ENCODE results near the gene KLC1.

The KLC1 gene

GRCh38 chr14:103628684-103629502, at the start of gene KLC1:
Gene KLC1, plus strand, starts transcription at chr14:103629211. Its CDS starts 25,354 bp downstream, at chr14:103654565.
- no peak for TF ChIP-seq EZH2phosphoT487 (conservative IDR thresholded peaks at IDR 0.05; ENCODE audit: low read length)
- TF ChIP-seq CTCF (IDR thresholded peaks at IDR 0.05; ENCODE audit: insufficient read depth, low read length, poor library complexity, severe bottlenecking): no peak
- peak within 1 kb of the TSS; percentile 100 for H2AFZ ChIP-seq (ENCODE audit: low read depth, low read length, severe bottlenecking)

GRCh38 chr14:103581206-103581605, 47.8 kb upstream of the KLC1 start:
- Histone ChIP-seq H3K4me2 (ENCODE audit: low read depth, low read length, poor library complexity, severe bottlenecking) (no peak overlapping the region), H3K79me2 (ENCODE audit: insufficient read depth, low read length) (no peaks in the 10 kb centered on the region), H3K9me3 (ENCODE audit: insufficient read depth, low read length) (no peaks in the 10 kb centered on the region), H3K36me3 (ENCODE audit: low read length) (no peaks in the 10 kb centered on the region), H3K9ac (ENCODE audit: low read length) (no peak overlapping the region), H3K27me3 (ENCODE audit: low read length) (no peaks in the 10 kb centered on the region), H3K9me2 (replicated peaks; ENCODE audit: insufficient read depth, low read length) (no peaks in the 10 kb centered on the region), H3F3A (ENCODE audit: insufficient read depth) (no peaks in the 10 kb centered on the region), H2AFZ (ENCODE audit: low read depth, low read length, severe bottlenecking) (no peak overlapping the region), H3K27ac (ENCODE audit: low read depth, low read length) (no peak overlapping the region), H3K4me3 (ENCODE audit: insufficient read depth, low read length, poor library complexity, severe bottlenecking) (no peak overlapping the region), H4K20me1 (ENCODE audit: low read depth, low read length) (no peaks in the 10 kb centered on the region)
- TF ChIP-seq EZH2phosphoT487 (conservative IDR thresholded peaks at IDR 0.05; ENCODE audit: low read length) (no peak), CTCF (IDR thresholded peaks at IDR 0.05; ENCODE audit: insufficient read depth, low read length, poor library complexity, severe bottlenecking) (no peak)

More at GRCh38 chr14:103628684-103629502, at the start of gene KLC1:
- H3K4me2 ChIP-seq (ENCODE audit: low read depth, low read length, poor library complexity, severe bottlenecking): peak within 1 kb of the TSS; percentile 100
- H3K79me2 ChIP-seq (ENCODE audit: insufficient read depth, low read length): peaks cover 48% of the 10 kb centered on the region
- peak within 1 kb of the TSS; percentile 94 for H3K9ac ChIP-seq (ENCODE audit: low read length)
- no peaks in the 10 kb centered on the region for H3K36me3 ChIP-seq (ENCODE audit: low read length)
- H3K27me3 ChIP-seq (ENCODE audit: low read length): no peaks in the 10 kb centered on the region
- H3K9me2 ChIP-seq (replicated peaks; ENCODE audit: insufficient read depth, low read length): no peaks in the 10 kb centered on the region
- H3K4me3 ChIP-seq (ENCODE audit: insufficient read depth, low read length, poor library complexity, severe bottlenecking): peak within 1 kb of the TSS; percentile 94
- no peaks in the 10 kb centered on the region for H3K9me3 ChIP-seq (ENCODE audit: insufficient read depth, low read length)
- peak within 1 kb of the TSS; percentile 59 for H3K27ac ChIP-seq (ENCODE audit: low read depth, low read length)
- H3F3A ChIP-seq (ENCODE audit: insufficient read depth): peaks cover 32% of the 10 kb centered on the region
- peaks cover 11% of the 10 kb centered on the region; the same call in 1 of the 2 replicates for H4K20me1 ChIP-seq (ENCODE audit: low read depth, low read length)

GRCh38 chr14:103581954-103582703, 46.9 kb upstream of the KLC1 start:
- Histone ChIP-seq H3K27me3 (ENCODE audit: low read length) (no peaks in the 10 kb centered on the region), H3K36me3 (ENCODE audit: low read length) (no peaks in the 10 kb centered on the region), H3K9me3 (ENCODE audit: insufficient read depth, low read length) (no peaks in the 10 kb centered on the region), H3K9me2 (replicated peaks; ENCODE audit: insufficient read depth, low read length) (no peaks in the 10 kb centered on the region), H3K4me2 (ENCODE audit: low read depth, low read length, poor library complexity, severe bottlenecking) (no peak overlapping the region), H3F3A (ENCODE audit: insufficient read depth) (no peaks in the 10 kb centered on the region), H3K9ac (ENCODE audit: low read length) (no peak overlapping the region), H3K27ac (ENCODE audit: low read depth, low read length) (no peak overlapping the region), H3K4me3 (ENCODE audit: insufficient read depth, low read length, poor library complexity, severe bottlenecking) (no peak overlapping the region), H4K20me1 (ENCODE audit: low read depth, low read length) (no peaks in the 10 kb centered on the region), H2AFZ (ENCODE audit: low read depth, low read length, severe bottlenecking) (no peak overlapping the region), H3K79me2 (ENCODE audit: insufficient read depth, low read length) (no peaks in the 10 kb centered on the region)
- TF ChIP-seq CTCF (IDR thresholded peaks at IDR 0.05; ENCODE audit: insufficient read depth, low read length, poor library complexity, severe bottlenecking) (no peak), EZH2phosphoT487 (conservative IDR thresholded peaks at IDR 0.05; ENCODE audit: low read length) (no peak)

Data from SU-DHL-6 (cell line).